SJSA1 (cell line): ENCODE results near the gene LYPD5. TPM values are rescaled to one million over a fixed set of nuclear protein-coding genes. Genes with fewer than 3 reads are reported as not detected.
A peak's percentile ranks its signal among the peaks of the same experiment; 100 is the strongest.
"Not testable (repeated sequence)": the region's sequence is repeated elsewhere in the genome, so short reads cannot be mapped to it uniquely, and the experiment has no call there.

ENCODE experiments used
- DNase-seq, 2 experiments: peaks; one replicate each; pipeline ENCODE4 v3.0.0-alpha.2; 2015 to 2020; ENCODE audit warnings: low spot score in 2 of 2, low read depth in 1 of 2
- H3K27ac ChIP-seq: fragments of 250-450 bp; sonication (Bioruptor Pico); 2 replicates; pipeline ENCODE4 v1.5.1; 2020; ENCODE audit warnings: mild to moderate bottlenecking, moderate library complexity
- H3K27me3 ChIP-seq: fragments of 250-450 bp; sonication (Bioruptor Pico); replicated peaks from 2 replicates; pipeline ENCODE4 v1.5.1; 2020; ENCODE audit warnings: mild to moderate bottlenecking, moderate library complexity
- H3K36me3 ChIP-seq: fragments of 250-450 bp; sonication (Bioruptor Pico); 2 replicates; pipeline ENCODE4 v1.5.1; 2020; ENCODE audit warnings: mild to moderate bottlenecking
- H3K4me1 ChIP-seq: fragments of 250-450 bp; sonication (Bioruptor Pico); replicated peaks from 2 replicates; pipeline ENCODE4 v1.6.1; 2021; ENCODE audit warnings: mild to moderate bottlenecking
- H3K4me3 ChIP-seq: fragments of 250-450 bp; sonication (Bioruptor Pico); 2 replicates; pipeline ENCODE4 v1.5.1; 2020; ENCODE audit warnings: mild to moderate bottlenecking
- H3K9me3 ChIP-seq: fragments of 250-450 bp; sonication (Bioruptor Pico); replicated peaks from 2 replicates; pipeline ENCODE4 v1.5.1; 2020; ENCODE audit warnings: mild to moderate bottlenecking
- total RNA-seq: library from RNA; depleted of rRNA; stranded (reverse); fragments of >200 nt; shearing (Covaris generic); gene quantifications from 2 replicates; pipeline ENCODE4 v1.2.3, GENCODE V29; 2014

Gene LYPD5
- total RNA-seq, 1 experiment from 2014 or later = 0.24 TPM

DNA sequence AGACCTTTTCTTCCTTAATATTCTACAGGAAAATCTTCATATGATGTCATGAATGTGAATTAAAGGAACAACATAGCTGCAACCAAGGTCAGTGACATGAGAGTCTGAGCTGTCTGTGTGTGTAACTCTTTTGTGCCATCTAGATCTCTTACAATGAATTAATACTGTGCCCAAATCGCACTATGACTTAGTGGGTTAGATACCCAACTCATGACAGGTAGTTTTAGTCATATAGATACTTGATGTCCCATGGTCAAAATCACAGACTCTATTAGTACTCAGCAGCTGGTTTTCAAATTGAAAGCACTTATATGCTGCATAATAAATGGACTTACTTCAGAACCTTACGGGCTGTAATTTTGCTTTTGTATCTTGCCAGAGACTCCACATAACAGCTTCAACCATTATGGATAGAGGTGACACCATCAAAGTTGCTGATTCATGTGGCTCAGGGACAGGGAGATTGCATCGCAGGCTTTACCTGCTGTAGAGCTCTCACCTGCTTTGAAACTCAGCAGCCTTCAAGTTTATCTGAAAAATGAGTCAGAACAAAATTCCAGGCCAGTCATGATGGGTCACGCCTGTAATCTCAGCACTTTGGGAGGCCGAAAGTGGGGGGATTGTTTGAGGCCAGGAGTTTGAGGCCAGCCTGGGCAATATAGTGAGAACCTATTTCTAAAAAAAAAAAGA lies 12.6 kb upstream of the LYPD5 start:
- peaks cover 3% of the 10 kb centered on the region for H3K9me3 ChIP-seq
- no peak overlapping the region for H3K27ac ChIP-seq
- no peak overlapping the region for H3K4me3 ChIP-seq
- no peaks in the 10 kb centered on the region; the same call in 1 of the 2 replicates for H3K4me1 ChIP-seq
- H3K36me3 ChIP-seq = no peaks in the 10 kb centered on the region
- no peak for DNase-seq
- H3K27me3 ChIP-seq = no peaks in the 10 kb centered on the region

DNA sequence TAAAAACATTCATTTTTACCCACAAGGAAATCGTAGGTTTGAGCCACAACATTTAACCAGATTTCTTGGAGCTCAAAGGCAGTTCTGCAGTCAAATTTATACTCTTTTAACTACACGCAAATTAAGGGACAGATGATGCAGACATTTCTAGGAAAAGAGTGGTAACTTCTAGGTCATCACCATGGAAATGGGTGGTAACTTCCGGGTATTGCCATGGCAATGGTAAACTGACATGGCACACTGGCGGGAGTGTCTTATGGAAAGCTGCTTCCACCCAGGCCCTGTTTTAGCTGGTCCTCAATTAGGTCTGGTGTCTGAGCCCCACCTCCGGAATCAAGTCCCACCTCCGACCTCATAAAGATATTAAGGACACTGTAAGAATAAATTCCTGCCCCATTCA lies 10.4 kb upstream of the LYPD5 start:
- Histone ChIP-seq H3K27ac (no peak overlapping the region), H3K4me1 (no peaks in the 10 kb centered on the region), H3K9me3 (peaks cover 3% of the 10 kb centered on the region; the same call in 1 of the 2 replicates), H3K27me3 (no peaks in the 10 kb centered on the region), H3K36me3 (no peaks in the 10 kb centered on the region), H3K4me3 (no peak overlapping the region)
- DNase-seq = no peak

DNA sequence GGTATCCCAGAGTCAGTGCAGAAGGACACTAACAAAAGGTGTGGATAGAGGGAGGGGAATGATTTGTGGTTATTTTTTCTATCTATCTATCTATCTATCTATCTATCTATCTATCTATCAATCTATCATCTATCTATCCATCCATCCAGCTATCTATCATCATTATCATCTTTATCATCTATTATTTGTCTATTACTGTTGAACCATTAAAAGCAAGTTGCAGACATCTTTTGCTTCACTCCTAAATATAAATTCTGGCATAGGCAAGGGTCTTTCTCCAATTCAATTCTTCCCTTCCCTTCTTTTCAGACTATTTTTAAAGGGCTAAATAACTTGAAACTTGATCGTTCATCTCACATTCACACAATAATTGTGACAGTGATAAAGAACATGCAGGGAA lies 10.0 kb upstream of the LYPD5 start:
- no peak for DNase-seq
- Histone ChIP-seq H3K4me3 (no peak overlapping the region), H3K9me3 (peaks cover 3% of the 10 kb centered on the region; the same call in 1 of the 2 replicates), H3K27ac (no peak overlapping the region), H3K27me3 (no peaks in the 10 kb centered on the region), H3K4me1 (no peaks in the 10 kb centered on the region), H3K36me3 (no peaks in the 10 kb centered on the region)

DNA sequence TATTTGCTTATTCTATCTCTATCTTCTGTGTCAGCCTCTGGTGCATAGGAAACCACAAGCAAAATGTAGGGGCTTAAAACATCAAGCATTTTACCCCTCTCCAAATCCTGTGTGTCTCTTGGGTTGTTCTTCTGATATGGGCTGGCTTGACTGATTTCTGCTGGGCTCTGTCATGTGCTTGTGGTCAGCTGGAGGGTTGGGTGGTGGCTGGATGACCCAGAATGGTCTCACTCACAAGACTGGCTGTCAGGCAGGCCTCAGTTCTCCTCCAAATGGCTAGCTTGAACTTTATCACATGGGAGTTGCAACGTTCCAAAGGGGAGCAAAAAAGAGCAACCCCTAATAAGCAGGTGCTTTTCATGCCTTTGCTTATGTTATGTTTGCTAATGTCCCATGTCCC lies 9.6 kb upstream of the LYPD5 start:
- peaks cover 3% of the 10 kb centered on the region; the same call in 1 of the 2 replicates for H3K9me3 ChIP-seq
- H3K4me3 ChIP-seq = no peak overlapping the region
- peaks cover under 1% of the 10 kb centered on the region; the same call in 1 of the 2 replicates for H3K27me3 ChIP-seq
- no peak for DNase-seq
- no peak overlapping the region for H3K27ac ChIP-seq
- H3K4me1 ChIP-seq = no peaks in the 10 kb centered on the region
- H3K36me3 ChIP-seq = no peaks in the 10 kb centered on the region

DNA sequence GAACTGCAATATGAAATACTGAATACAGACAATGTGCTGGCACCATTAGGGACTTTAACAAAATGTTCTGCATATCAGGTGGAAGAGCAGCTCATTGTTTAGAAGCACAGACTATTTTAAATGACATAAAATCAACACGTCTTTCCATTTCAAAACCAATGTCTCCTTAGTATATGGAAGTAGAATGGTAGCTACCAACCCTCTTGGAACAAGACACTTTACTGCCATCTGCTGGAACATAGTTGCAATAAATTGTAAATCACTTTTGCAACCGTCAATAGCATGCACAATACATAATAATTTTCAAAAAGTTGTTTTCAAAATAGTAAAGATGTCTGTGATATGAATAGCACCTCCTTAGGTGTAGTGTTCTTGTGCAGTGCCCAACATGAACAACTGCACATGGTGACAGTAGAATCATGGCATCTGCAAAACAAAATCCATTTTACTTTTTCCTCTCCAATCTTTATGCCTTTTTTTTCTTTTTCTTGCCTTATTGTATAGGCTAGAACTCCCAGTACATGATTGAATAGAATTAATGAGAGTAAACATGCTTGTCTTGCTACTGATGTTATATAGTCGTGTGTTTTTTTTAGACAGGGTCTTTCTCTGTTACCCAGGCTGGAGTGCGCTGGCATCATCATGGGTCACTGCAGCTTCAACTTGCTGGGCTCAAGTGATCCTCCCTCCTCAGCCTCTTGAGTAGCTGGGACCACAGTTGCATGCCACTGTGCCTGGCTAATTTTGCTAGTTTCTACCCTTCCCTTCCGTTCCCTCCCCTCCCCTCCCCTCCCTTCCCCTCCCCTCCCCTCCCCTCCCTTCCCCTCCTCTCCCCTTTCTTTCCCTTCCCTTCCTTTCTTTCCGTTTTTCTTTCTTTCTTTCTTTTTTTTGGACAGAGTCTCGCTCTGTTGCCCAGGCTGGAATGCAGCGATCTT lies 7.8 kb upstream of the LYPD5 start:
- Histone ChIP-seq H3K36me3 (no peaks in the 10 kb centered on the region), H3K27ac (no peak overlapping the region), H3K9me3 (no peaks in the 10 kb centered on the region), H3K4me3 (no peak overlapping the region), H3K27me3 (peaks cover 4% of the 10 kb centered on the region; the same call in 1 of the 2 replicates), H3K4me1 (no peaks in the 10 kb centered on the region)
- peak in 1 of 2 experiments; percentile 32 for DNase-seq

DNA sequence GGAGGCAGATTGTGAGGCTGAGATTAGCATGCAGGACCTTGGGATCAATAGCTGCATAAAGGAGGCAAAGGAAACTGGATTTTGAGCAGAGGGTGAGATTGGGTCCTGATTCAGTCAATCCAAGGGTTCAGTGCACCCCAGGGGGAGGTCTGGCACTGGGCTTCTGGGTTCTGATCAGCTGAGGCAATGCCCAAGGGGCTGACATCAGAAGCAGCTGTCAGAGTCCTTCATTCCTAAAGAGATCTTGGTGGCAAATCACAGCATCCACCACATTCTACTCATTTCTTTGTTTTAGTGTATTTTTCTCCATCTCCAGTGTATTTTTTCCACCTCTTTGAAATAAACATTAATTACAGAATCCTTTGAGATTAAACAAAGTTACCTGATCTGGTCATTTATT lies 5.4 kb upstream of the LYPD5 start:
- no peak overlapping the region for H3K4me3 ChIP-seq
- no peaks in the 10 kb centered on the region for H3K36me3 ChIP-seq

DNA sequence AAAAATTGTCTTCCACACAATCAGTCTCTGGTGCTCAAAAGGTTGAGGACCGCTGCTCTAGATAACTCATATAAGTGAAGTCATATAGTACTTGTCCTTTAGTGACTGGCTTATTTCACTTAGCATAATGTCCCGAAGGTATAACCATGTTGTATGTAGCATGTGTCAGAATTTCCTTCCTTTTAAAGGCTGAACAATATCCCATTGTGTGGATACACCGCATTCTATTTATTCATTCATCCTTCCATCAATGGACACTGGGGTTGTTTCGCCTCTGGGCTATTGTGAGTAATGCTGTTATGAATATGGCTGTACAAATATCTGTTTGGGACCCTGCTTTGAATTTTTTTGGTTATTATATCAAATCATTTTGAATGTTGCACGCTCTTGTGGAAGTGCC lies 4.6 kb upstream of the LYPD5 start:
- H3K36me3 ChIP-seq = no peaks in the 10 kb centered on the region
- H3K27me3 ChIP-seq = peaks cover 4% of the 10 kb centered on the region; the same call in 1 of the 2 replicates
- DNase-seq = no peak
- H3K4me3 ChIP-seq = no peak overlapping the region
- no peaks in the 10 kb centered on the region for H3K4me1 ChIP-seq
- no peaks in the 10 kb centered on the region for H3K9me3 ChIP-seq
- H3K27ac ChIP-seq = no peak overlapping the region

More for the DNA sequence above, 5.4 kb upstream of the LYPD5 start:
- H3K27ac ChIP-seq = no peak overlapping the region
- H3K9me3 ChIP-seq = no peaks in the 10 kb centered on the region
- H3K4me1 ChIP-seq = no peaks in the 10 kb centered on the region
- peaks cover 4% of the 10 kb centered on the region; the same call in 1 of the 2 replicates for H3K27me3 ChIP-seq
- DNase-seq = no peak

DNA sequence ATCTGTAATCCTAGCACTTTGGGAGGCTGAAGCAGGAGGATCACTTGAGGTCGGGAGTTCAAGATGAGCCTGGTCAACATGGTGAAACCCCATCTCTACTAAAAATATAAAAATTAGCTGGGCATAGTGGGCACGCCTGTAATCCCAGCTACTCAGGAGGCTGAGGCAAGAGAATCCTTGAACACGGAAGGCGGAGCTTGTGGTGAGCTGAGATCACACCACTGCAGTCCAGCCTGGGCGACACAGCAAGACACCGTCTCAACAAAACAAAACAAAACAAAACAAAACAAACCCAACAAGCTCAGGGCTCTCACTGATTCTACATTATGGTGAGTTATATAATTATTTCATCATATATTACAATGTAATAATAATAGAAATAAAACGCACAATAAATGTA lies 4.2 kb upstream of the LYPD5 start:
- H3K36me3 ChIP-seq, H3K27me3 ChIP-seq, H3K4me1 ChIP-seq, H3K27ac ChIP-seq, H3K9me3 ChIP-seq, DNase-seq, H3K4me3 ChIP-seq: not testable (repeated sequence)

DNA sequence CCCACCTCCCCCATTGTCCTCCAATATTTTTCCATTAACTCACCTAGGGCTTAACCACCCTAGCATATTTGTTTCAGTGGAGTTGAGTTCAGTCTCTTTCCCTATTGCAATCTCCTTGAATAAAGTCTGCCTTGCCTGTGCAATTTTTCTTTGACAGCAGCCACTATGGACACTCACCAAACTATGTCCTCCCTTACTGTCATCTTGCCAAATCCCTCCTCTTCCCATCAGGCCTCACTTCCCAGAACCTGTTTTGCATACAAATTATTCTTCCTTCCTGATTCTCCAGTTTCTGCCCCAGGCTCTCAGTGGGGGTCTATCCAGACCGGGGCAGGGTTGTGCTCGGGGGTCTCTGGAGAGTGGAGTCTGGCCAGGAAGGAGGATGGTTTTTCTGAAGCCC lies 2.2 kb upstream of the LYPD5 start:
- Histone ChIP-seq H3K27me3 (peaks cover 4% of the 10 kb centered on the region; the same call in 1 of the 2 replicates), H3K27ac (no peak overlapping the region), H3K9me3 (no peaks in the 10 kb centered on the region), H3K36me3 (no peaks in the 10 kb centered on the region), H3K4me1 (no peaks in the 10 kb centered on the region), H3K4me3 (no peak overlapping the region)
- DNase-seq = no peak

DNA sequence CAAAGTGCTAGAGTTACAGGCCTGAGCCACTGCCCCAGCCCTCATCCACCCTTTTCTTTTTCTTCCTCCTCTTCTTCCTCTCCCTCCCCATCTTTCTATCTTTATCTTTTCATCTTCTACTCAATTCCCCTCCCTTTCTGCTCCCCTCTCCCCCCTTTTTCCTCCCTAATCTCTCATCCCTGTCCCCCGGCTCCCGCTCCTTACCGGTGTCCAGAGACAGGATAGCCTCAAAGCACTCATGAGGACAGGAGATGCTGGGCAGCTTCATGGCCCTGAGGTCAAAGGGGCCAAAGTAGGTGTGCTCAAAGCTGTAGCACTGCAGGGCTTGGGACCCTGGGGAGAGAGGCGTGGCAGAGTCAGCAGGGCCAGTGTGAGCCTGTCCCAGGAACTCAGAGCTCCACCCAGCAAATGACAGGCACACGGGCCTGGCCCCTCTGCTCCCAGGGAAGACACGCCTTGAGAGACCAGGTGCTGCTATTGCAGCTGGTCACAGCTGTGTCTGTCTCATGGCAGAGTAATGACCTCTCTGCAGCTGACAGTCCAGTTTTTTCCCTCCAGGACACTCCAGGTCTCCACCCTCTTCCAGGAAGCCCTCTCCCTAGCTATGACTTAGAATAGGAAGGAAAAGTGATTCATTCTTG lies 2.6 kb downstream of the LYPD5 start:
- Histone ChIP-seq H3K4me3 (no peak overlapping the region), H3K27ac (no peak overlapping the region), H3K9me3 (no peaks in the 10 kb centered on the region; the same call in 1 of the 2 replicates), H3K4me1 (peaks cover 7% of the 10 kb centered on the region), H3K36me3 (no peaks in the 10 kb centered on the region), H3K27me3 (0 out of 2 replicates have a peak, but pooled peaks cover 3% of the 10 kb centered on the region)
- no peak for DNase-seq

DNA sequence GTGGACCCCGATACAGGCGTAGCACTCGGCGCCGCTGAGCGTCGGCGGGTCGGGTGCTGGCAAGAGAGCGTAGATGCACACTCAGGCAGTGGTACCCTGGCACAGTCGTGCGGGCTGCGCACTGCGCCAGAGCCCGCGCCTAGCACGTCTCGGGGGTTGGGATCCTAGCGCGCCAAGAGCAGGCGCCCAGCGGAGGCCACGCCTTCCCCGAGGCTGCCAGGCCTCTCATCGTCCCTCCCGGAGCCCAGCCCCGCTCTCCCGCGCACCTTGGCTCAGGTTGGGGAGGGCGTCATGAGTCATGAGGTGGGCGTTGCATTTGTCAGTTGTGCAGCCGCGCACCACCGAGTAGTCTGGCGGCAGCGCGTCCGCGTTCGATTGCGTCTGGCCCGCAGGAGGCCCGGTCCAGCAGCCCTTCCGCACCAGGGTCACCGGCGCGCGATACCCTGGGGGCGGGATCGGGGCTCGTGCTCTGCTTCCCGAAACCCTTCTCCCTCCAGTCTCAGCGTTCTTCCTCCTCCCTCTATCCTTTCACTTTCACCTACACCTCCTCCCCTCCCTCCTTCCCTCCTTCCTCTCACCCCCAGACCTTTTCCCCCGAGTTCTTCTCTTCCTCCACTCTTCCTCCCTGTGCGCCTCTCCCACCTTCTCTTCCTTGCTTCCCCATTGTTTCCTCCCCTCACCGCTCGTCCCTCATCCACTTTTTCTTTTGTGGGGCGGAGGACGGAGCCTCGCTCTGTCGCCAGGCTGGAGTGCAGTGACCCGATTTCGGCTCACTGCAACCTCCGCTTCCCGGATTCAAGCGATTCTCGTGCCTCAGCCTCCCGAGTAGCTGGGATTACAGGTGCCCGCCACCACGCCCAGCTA lies 3.5 kb downstream of the LYPD5 start:
- no peak for DNase-seq

DNA sequence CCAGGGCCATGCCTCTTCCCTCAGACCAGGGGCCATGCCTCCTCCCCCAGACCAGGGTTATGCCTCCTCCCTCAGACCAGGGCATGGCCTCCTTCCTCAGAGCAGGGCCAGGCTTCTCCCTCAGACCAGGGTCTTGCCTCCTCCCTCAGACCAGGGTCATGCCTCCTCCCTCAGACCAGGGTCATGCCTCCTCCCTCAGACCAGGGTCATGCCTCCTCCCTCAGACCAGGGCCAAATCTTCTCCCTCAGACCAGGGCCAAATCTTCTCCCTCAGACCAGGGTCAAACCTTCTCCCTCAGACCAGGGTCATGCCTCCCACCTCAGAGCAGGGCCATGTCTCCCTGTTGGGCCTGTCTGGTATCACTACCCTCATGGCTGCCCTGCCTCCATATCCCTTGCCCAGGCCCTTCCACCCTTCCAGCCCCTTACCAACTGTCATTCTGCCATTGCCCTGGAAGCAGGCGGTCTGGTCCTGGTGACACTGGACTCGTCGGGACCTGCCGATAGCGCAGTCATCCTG lies 4.2 kb downstream of the LYPD5 start:
- Histone ChIP-seq H3K36me3 (no peaks in the 10 kb centered on the region), H3K27me3 (peaks cover 10% of the 10 kb centered on the region; the same call in 1 of the 2 replicates), H3K4me1 (peaks cover 7% of the 10 kb centered on the region), H3K9me3 (no peaks in the 10 kb centered on the region; the same call in 1 of the 2 replicates), H3K27ac (no peak overlapping the region), H3K4me3 (peak overlapping the region; percentile 41)
- no peak for DNase-seq

More for the DNA sequence above, 3.5 kb downstream of the LYPD5 start:
- no peaks in the 10 kb centered on the region; the same call in 1 of the 2 replicates for H3K9me3 ChIP-seq
- peaks cover 6% of the 10 kb centered on the region; the same call in 1 of the 2 replicates for H3K27me3 ChIP-seq
- peak overlapping the region; percentile 41 for H3K4me3 ChIP-seq
- peaks cover 7% of the 10 kb centered on the region for H3K4me1 ChIP-seq
- no peaks in the 10 kb centered on the region for H3K36me3 ChIP-seq
- no peak overlapping the region for H3K27ac ChIP-seq
